ENCODE results near the gene KRTAP9-6.

- TF ChIP-seq SMC3 (conservative IDR thresholded peaks at IDR 0.05; ENCODE audit: poor library complexity) (no peak), RAD21 (conservative IDR thresholded peaks at IDR 0.05) (no peak), EP300 (conservative IDR thresholded peaks at IDR 0.05; ENCODE audit: poor library complexity, severe bottlenecking) (no peak)
- TF ChIP-seq, protein P1, sequence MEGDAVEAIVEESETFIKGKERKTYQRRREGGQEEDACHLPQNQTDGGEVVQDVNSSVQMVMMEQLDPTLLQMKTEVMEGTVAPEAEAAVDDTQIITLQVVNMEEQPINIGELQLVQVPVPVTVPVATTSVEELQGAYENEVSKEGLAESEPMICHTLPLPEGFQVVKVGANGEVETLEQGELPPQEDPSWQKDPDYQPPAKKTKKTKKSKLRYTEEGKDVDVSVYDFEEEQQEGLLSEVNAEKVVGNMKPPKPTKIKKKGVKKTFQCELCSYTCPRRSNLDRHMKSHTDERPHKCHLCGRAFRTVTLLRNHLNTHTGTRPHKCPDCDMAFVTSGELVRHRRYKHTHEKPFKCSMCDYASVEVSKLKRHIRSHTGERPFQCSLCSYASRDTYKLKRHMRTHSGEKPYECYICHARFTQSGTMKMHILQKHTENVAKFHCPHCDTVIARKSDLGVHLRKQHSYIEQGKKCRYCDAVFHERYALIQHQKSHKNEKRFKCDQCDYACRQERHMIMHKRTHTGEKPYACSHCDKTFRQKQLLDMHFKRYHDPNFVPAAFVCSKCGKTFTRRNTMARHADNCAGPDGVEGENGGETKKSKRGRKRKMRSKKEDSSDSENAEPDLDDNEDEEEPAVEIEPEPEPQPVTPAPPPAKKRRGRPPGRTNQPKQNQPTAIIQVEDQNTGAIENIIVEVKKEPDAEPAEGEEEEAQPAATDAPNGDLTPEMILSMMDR (IDR thresholded peaks at IDR 0.05; ENCODE audit: poor library complexity, severe bottlenecking) = no peak
These were observed 6.8 kb upstream of the KRTAP9-6 start for GRCh38 chr17:41258406-41258805.

Data from neural cell (in vitro differentiated cells).